GM21526 (cell line): ENCODE measurements around the gene AMDHD2.
"Not testable (repeated sequence)": the region's sequence is repeated elsewhere in the genome, so short reads cannot be mapped to it uniquely, and the experiment has no call there.

Source experiments
- ATAC-seq: cut with Tn5 transposase; IDR thresholded peaks from one replicate; pipeline ENCODE4 v1.9.1; 2021; ENCODE audit warnings: moderate library complexity; ENCODE audit not compliant: unreplicated experiment, low FRiP score

AMDHD2 gene

DNA sequence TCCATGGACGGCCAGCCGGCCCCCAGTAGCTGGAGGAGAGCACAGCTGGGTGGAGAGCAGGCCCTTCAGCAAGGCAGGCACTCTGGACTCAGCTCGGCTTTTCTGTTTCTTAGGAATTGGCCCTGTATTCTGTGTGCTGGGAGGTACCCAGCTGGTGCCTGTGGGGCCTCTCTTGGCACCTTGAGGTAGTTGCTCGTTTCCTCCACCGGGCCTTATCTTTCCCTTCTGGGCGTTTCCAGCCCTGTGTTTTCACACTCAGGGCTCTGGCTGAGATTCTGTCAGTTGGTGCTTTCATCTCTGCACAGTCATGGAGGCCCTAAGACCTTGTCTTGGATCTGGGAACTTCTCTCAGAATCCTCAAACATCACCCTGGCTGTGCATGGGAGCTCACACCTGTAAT, 47.3 kb downstream of the AMDHD2 start:
- ATAC-seq, result not testable (repeated sequence)

DNA sequence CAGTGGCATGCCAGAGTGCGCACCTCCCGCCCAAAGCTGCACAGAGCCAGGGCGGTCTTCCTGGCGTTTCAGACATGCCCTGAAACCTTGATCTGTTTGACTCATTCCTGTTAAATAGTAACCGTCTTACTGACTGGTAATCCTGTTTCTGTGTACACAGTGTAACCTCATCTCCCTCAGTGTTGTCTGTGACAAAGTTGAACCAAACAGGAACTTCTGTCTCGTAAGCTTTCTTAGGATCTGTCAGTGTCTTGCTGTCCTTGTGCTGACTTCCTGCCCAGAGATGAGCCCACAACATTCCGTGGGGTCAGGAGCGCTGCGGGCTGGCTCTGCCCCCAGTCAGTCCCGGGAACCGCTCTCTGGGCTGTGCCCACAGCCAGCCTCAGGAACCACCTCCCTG, 48.4 kb downstream of the AMDHD2 start:
- ATAC-seq, result not testable (repeated sequence)

DNA sequence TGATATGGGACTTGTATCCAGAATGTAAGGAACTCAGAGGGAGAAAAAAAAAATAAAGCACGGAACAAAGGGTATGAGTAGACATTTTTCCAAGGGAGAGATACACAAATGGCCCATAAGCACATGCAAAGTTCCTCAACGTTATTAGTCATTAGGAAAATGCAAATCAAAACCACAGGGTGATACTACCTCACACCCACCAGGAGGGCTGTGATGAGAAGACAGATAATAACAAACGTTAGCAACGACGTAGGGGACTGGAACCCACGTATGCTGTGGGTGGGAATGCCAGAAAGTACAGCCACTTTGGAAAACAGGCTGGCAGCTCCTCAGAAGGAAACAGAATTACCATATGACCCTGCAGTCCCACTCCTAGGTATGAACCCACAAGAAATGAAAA, 52.5 kb downstream of the AMDHD2 start:
- ATAC-seq, result not testable (repeated sequence)

DNA sequence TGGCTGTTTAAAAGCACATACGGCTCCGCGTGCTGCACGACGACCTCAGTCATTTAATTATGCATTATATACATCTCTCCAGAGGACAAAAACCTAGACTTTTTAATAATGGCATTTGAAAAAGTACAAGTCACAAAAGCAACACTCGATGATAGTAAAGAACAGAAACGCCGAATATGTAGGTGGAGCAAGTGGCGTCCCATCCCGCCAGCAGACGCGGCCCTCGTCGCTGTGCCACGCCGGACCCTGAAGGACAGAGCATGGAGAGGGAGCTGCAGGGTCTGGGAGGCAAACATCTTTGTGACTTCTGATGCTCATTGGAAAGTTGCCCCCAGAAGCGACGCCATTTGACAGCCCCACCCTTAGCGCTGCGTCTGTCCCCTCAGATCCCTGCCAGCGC, 55.7 kb downstream of the AMDHD2 start:
- not testable (repeated sequence) for ATAC-seq

DNA sequence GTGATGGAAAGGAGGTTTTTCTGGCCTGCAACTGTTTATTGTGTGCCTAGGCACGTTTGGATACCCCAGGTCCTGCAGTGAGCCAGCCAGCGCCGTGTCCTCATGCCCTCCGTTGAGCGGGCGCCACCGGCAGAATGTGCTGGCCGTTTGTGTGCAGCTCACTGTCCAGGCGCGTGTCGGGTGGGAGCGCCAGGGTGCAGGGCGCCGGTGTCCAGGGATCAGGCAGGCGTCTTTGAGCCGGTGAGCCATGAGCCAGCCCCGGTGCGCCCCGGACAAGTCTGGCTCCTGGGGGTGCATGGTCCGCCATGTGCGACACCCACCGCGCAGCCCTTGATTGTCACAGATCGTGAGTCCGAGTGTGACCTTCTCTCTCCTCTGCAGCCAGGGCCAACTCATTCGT, 56.9 kb downstream of the AMDHD2 start:
- ATAC-seq, result not testable (repeated sequence)

DNA sequence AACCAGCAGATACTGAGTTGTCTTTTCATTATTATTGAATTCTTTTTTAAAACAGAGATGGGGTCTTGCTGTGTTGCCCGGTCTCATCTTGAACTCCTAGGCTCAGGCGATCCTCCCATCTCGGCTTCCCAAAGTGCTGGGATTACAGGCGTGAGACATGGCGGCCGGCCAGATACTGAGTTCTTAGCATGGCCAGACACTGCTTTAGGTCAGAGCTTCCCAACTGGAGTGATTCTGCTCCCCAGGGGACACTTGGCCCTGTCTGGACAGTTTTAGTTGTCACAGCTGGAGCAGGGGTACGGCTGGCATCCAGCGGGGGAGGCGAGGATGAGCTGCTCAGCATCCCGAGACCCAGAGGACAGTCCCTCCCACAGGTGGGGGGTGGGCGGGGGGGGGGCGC, 58.7 kb downstream of the AMDHD2 start:
- not testable (repeated sequence) for ATAC-seq

DNA sequence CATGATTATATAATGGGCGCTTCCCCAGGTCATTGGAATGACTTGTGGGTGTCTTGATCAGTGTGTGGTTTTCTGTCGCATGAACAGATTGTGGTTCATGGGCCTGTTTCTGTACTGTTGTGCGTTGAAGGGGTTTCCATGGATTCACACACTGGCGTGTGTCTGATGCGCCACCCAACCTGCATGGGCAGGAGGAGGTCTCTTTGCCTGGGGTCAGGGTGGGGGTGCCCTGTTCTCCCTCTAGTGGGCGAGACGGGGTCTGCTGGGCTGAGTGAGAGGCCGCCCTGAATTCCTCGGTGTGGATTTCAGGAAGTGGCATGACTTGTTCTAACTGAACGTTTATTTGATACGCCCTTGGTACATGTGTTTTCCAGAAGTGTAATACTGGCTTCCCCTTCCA, 60.0 kb downstream of the AMDHD2 start:
- not testable (repeated sequence) for ATAC-seq

DNA sequence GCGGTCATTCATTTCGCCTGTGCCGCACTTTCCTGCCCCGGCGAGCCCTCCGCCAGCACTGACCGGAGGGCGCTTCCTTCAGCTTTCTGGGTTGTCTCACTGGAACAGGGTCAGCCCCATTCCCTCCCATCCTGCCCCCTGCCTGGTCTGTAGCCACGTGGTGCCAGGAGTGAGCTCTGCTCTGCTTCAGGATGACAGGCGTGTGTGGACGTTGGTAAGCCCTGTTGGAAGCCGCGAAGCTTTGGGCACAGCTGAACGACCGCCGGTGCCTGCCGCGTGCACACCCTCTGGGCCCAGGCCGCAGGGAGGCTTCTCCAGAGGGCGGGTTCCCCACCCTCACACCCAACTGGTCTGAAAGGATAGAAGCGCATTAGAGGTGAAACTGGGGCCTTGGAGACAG, 60.6 kb downstream of the AMDHD2 start:
- ATAC-seq, result not testable (repeated sequence)
